Sigmoid colon (tissue), 7 donors: Measurements from ENCODE around the gene SLC8A3. TPM values are rescaled to one million over a fixed set of nuclear protein-coding genes. Genes with fewer than 3 reads are reported as not detected.

Experiments used
- DNase-seq: peaks from one replicate; pipeline ENCODE4 v3.0.0-alpha.2; 2019
- H3K27ac ChIP-seq, 4 donors: fragments of 200-600 bp; sonication (generic); one replicate each; pipeline ENCODE4 v1.5.1; 2016 to 2019; ENCODE audit warnings: mild to moderate bottlenecking in 1 of 4
- H3K27me3 ChIP-seq, 3 donors: fragments of 200-600 bp; sonication (generic); one replicate each; pipeline ENCODE4 v1.5.1; 2019; ENCODE audit warnings: mild to moderate bottlenecking in 1 of 3
- H3K36me3 ChIP-seq, 4 donors: fragments of 200-600 bp; sonication (generic); one replicate each; pipeline ENCODE4 v1.5.1; 2016 to 2019
- H3K4me1 ChIP-seq, 4 donors: fragments of 200-600 bp; sonication (generic); one replicate each; pipeline ENCODE4 v1.5.1; 2017 to 2019
- H3K4me3 ChIP-seq, 4 donors: fragments of 200-600 bp; sonication (generic); one replicate each; pipeline ENCODE4 v1.5.1; 2017 to 2019; ENCODE audit warnings: mild to moderate bottlenecking in 2 of 4, moderate library complexity in 1 of 4
- H3K9me3 ChIP-seq, 4 donors: fragments of 200-600 bp in 3 of 4; sonication (generic) in 3 of 4; one replicate each; pipeline versions ENCODE4 v1.5.1 to v1.6.1; 2013 to 2019
- CTCF ChIP-seq, 4 experiments: fragments of 450-650 bp in 3 of 4; fragments of 200-600 bp in 1 of 4; IDR thresholded peaks; one replicate each; pipeline ENCODE4 v1.5.1; 2016 to 2019; ENCODE audit warnings: antibody characterized with exemption in 4 of 4, mild to moderate bottlenecking in 3 of 4, moderate library complexity in 2 of 4
- EP300 ChIP-seq, 4 donors: sonication (generic); formaldehyde crosslinking; IDR thresholded peaks; one replicate each; pipeline ENCODE4 v1.6.1; 2017; ENCODE audit warnings: antibody characterized with exemption in 4 of 4
- POLR2A ChIP-seq, 2 donors: fragments of 450-650 bp; IDR thresholded peaks; one replicate each; pipeline ENCODE4 v1.6.1; 2016; ENCODE audit warnings: antibody characterized with exemption in 2 of 2, mild to moderate bottlenecking in 2 of 2, moderate library complexity in 2 of 2
- POLR2AphosphoS5 ChIP-seq, 4 donors: sonication (generic); formaldehyde crosslinking; IDR thresholded peaks; one replicate each; pipeline ENCODE4 v1.6.1; 2017; ENCODE audit warnings: antibody characterized with exemption in 4 of 4
- WGBS, 2 donors: extraction: QIAGEN DNeasy Blood & Tissue Kit; methylation state at CpG; one replicate each; pipeline ENCODE4 v1.1.7; 2013; 5-methylcytosine and 5-hydroxymethylcytosine counted together
- intact Hi-C: fragments of 100-400 bp; cut with DNase I; formaldehyde crosslinking; loops from one replicate; pipeline ENCODE4 v1.15.1; 2023
- polyA plus RNA-seq, 3 donors: library from polyadenylated mRNA; stranded (reverse); fragments of 200-250 nt; gene quantifications; one replicate each; pipeline ENCODE4 v1.2.3, GENCODE V29; 2013
- total RNA-seq, 4 donors: library from RNA; depleted of rRNA; stranded (reverse); fragments of >200 nt; gene quantifications; one replicate each; pipeline ENCODE4 v1.1.0, GENCODE V29; 2016
- donor health status: healthy with polysubstance abuse.
- donor health status: Bipolar disorder and iron deficiency.
- donor health status: healthy.

The SLC8A3 gene
- total and polyA plus RNA-seq, 7 donors, result 0.17 to 0.82 (median 0.31) TPM; not detected in 3

GRCh38 chr14:70009961-70010360 is 178.8 kb downstream of the SLC8A3 start:
- DNase-seq, result peak; percentile 71
- Histone ChIP-seq H3K4me3 (no peak overlapping the region), H3K9me3 (no peaks in the 10 kb centered on the region), H3K36me3 (no peaks in the 10 kb centered on the region), H3K27ac (no peak overlapping the region), H3K27me3 (no peaks in the 10 kb centered on the region), H3K4me1 (peaks cover 0 to 9% (median 4%) of the 10 kb centered on the region in 4 donors)
- intact Hi-C loops, result no loop called here
- TF ChIP-seq CTCF (IDR thresholded peaks at IDR 0.05) (no peak), EP300 (IDR thresholded peaks at IDR 0.05) (no peak), POLR2AphosphoS5 (IDR thresholded peaks at IDR 0.05) (no peak), POLR2A (IDR thresholded peaks at IDR 0.05) (no peak)
- WGBS, 2 donors, result 72 to 80% methylated on average over 8 of the region's 8 CpGs

- WGBS, 2 donors, result 61 to 74% methylated on average over 6 of the region's 6 CpGs
Observed at GRCh38 chr14:70008284-70009262, 180.2 kb downstream of the SLC8A3 start.

GRCh38 chr14:70006699-70007098 is 182.1 kb downstream of the SLC8A3 start:
- Histone ChIP-seq H3K27ac (no peak overlapping the region), H3K9me3 (no peaks in the 10 kb centered on the region), H3K36me3 (no peaks in the 10 kb centered on the region), H3K4me1 (peaks cover 0 to 9% (median 4%) of the 10 kb centered on the region in 4 donors), H3K4me3 (no peak overlapping the region), H3K27me3 (no peaks in the 10 kb centered on the region)
- TF ChIP-seq POLR2AphosphoS5 (IDR thresholded peaks at IDR 0.05) (no peak), EP300 (IDR thresholded peaks at IDR 0.05) (no peak), CTCF (IDR thresholded peaks at IDR 0.05) (no peak), POLR2A (IDR thresholded peaks at IDR 0.05) (no peak)
- intact Hi-C loops, result no loop called here
- DNase-seq, result no peak
- 86% methylated on average over 6 of the region's 6 CpGs for WGBS, 2 donors

More at GRCh38 chr14:70008284-70009262, 180.2 kb downstream of the SLC8A3 start:
- Histone ChIP-seq H3K36me3 (no peaks in the 10 kb centered on the region), H3K4me1 (peaks cover 0 to 9% (median 4%) of the 10 kb centered on the region in 4 donors), H3K9me3 (no peaks in the 10 kb centered on the region), H3K4me3 (no peak overlapping the region), H3K27me3 (no peaks in the 10 kb centered on the region), H3K27ac (peak overlapping the region in 3 of 4 donors; percentile 4 to 43 (median 36))
- DNase-seq, result no peak
- intact Hi-C loops, result no loop called here
- TF ChIP-seq CTCF (IDR thresholded peaks at IDR 0.05), result no peak
- no peak for TF ChIP-seq EP300 (IDR thresholded peaks at IDR 0.05)
- no peak for TF ChIP-seq POLR2AphosphoS5 (IDR thresholded peaks at IDR 0.05)
- no peak for TF ChIP-seq POLR2A (IDR thresholded peaks at IDR 0.05)

GRCh38 chr14:70005281-70005805 is 183.4 kb downstream of the SLC8A3 start:
- TF ChIP-seq POLR2AphosphoS5 (IDR thresholded peaks at IDR 0.05) (no peak), POLR2A (IDR thresholded peaks at IDR 0.05) (no peak), EP300 (IDR thresholded peaks at IDR 0.05) (no peak), CTCF (IDR thresholded peaks at IDR 0.05) (no peak)
- no peak for DNase-seq
- 58 to 83% methylated on average over 5 of the region's 5 CpGs for WGBS, 2 donors

More at GRCh38 chr14:70005281-70005805, 183.4 kb downstream of the SLC8A3 start:
- intact Hi-C loops, result no loop called here
- Histone ChIP-seq H3K36me3 (no peaks in the 10 kb centered on the region), H3K27me3 (no peaks in the 10 kb centered on the region), H3K9me3 (no peaks in the 10 kb centered on the region), H3K27ac (no peak overlapping the region), H3K4me1 (peaks cover 0 to 9% (median 4%) of the 10 kb centered on the region in 4 donors), H3K4me3 (no peak overlapping the region)
